PC-3 (cell line): ENCODE data around the gene METTL26.

Experiments used
- CTCF ChIP-seq: fragments of 300-600 bp; sonication (generic); conservative IDR thresholded peaks from 2 replicates; pipeline ENCODE4 v1.5.1; 2017; ENCODE audit warnings: antibody characterized with exemption, low read depth, mild to moderate bottlenecking, low read length
- EZH2 ChIP-seq: fragments of 300-600 bp; sonication (generic); IDR thresholded peaks from one replicate; pipeline ENCODE4 v1.6.1; 2017; ENCODE audit warnings: antibody characterized with exemption, mild to moderate bottlenecking, low read length; ENCODE audit not compliant: unreplicated experiment

- TF ChIP-seq CTCF (no peak), EZH2 (no peak)
Observed at GRCh38 chr16:595942-596735, 40.0 kb downstream of the METTL26 start.
